NCI-H526 treated with DMSO at 0.1 percent for 48 hours (cell line): ENCODE data around the gene MEGF8.

Source experiments
- DNase-seq: peaks from one replicate; lab custom pipeline; 2025; lab: John Stamatoyannopoulos, UW

MEGF8 gene

GRCh38 chr19:42303876-42304275 lies 21.6 kb upstream of the MEGF8 start:
- no peak for DNase-seq

- DNase-seq, result no peak
Observed at GRCh38 chr19:42306646-42307045, 18.8 kb upstream of the MEGF8 start.

- DNase-seq, result no peak
Observed at GRCh38 chr19:42309686-42310085, 15.7 kb upstream of the MEGF8 start.

- DNase-seq, result no peak
Observed at GRCh38 chr19:42311657-42312056, 13.8 kb upstream of the MEGF8 start.

- no peak for DNase-seq
Observed at GRCh38 chr19:42312370-42312769, 13.1 kb upstream of the MEGF8 start.

- DNase-seq, result peak; percentile 28
Observed at GRCh38 chr19:42313096-42313839, 12.2 kb upstream of the MEGF8 start, which contains the start of gene TMEM145. Gene TMEM145 (plus strand): TSS chr19:42313309. CDS start chr19:42313377, 68 bp downstream.

- DNase-seq, result no peak
Observed at GRCh38 chr19:42313840-42314755, 11.3 kb upstream of the MEGF8 start.

- DNase-seq, result no peak
Observed at GRCh38 chr19:42315024-42315423, 10.4 kb upstream of the MEGF8 start.

- no peak for DNase-seq
Observed at GRCh38 chr19:42316223-42317211, 8.9 kb upstream of the MEGF8 start.

GRCh38 chr19:42317535-42317934 lies 7.9 kb upstream of the MEGF8 start:
- no peak for DNase-seq

- DNase-seq, result no peak
Observed at GRCh38 chr19:42322305-42322704, 3.1 kb upstream of the MEGF8 start.

- DNase-seq, result no peak
Observed at GRCh38 chr19:42323473-42323851, 2.0 kb upstream of the MEGF8 start.

GRCh38 chr19:42323852-42324654 lies 1.4 kb upstream of the MEGF8 start:
- no peak for DNase-seq

- DNase-seq, result no peak
Observed at GRCh38 chr19:42324655-42325307, 654 bp upstream of the MEGF8 start.

GRCh38 chr19:42325896-42326771 lies 699 bp downstream of the MEGF8 start:
- DNase-seq, result no peak

- DNase-seq, result no peak
Observed at GRCh38 chr19:42326969-42327368, 1.5 kb downstream of the MEGF8 start.

GRCh38 chr19:42327381-42327780 lies 1.9 kb downstream of the MEGF8 start:
- no peak for DNase-seq

GRCh38 chr19:42328106-42328505 lies 2.7 kb downstream of the MEGF8 start:
- no peak for DNase-seq

- DNase-seq, result no peak
Observed at GRCh38 chr19:42328854-42329253, 3.4 kb downstream of the MEGF8 start.
